ENCODE results near the gene CEP43. TPM values are rescaled to one million over a fixed set of nuclear protein-coding genes. Genes with fewer than 3 reads are reported as not detected.
A peak's percentile ranks its signal among the peaks of the same experiment; 100 is the strongest.

CEP43 gene
- total RNA-seq, 1 donor from 2014 or later, result 16.0 TPM

- peaks cover 16% of the 10 kb centered on the region for H3K4me1 Mint-ChIP-seq (ENCODE audit: low read depth, unreplicated experiment)
- Histone ChIP-seq H3K27ac (ENCODE audit: low read depth, low read length) (peak overlapping the region; percentile 19), H4K20me1 (ENCODE audit: insufficient read depth, low read length) (no peaks in the 10 kb centered on the region), H3K4me3 (ENCODE audit: insufficient read depth, low read depth, low read length) (peak overlapping the region; percentile 78), H3K36me3 (ENCODE audit: insufficient read depth, low read length) (no peaks in the 10 kb centered on the region), H3K4me2 (ENCODE audit: low read length) (peak overlapping the region; percentile 98), H2AFZ (ENCODE audit: low read depth, low read length) (peak overlapping the region; percentile 98), H3K79me2 (ENCODE audit: insufficient read depth, low read length) (no peaks in the 10 kb centered on the region), H3K4me1 (ENCODE audit: insufficient read depth, low read length) (peaks cover 14% of the 10 kb centered on the region), H3K9me3 (ENCODE audit: insufficient read depth, low read depth, low read length) (no peaks in the 10 kb centered on the region), H3K9ac (ENCODE audit: low read length) (peak overlapping the region; percentile 80), H3K27me3 (ENCODE audit: insufficient read depth, low read length) (no peaks in the 10 kb centered on the region)
- TF ChIP-seq EZH2 (IDR thresholded peaks at IDR 0.05; ENCODE audit: insufficient read depth, low read length) (no peak), CTCF (IDR thresholded peaks at IDR 0.05; ENCODE audit: insufficient read depth, low read depth, low read length) (no peak)
- DNase-seq (ENCODE audit: low read depth) (no peak), FAIRE-seq (no peak)
- H3K36me3 Mint-ChIP-seq (ENCODE audit: low read depth, unreplicated experiment), result no peaks in the 10 kb centered on the region
- peaks cover under 1% of the 10 kb centered on the region for H3K9me3 Mint-ChIP-seq (ENCODE audit: unreplicated experiment)
- H3K4me3 Mint-ChIP-seq (ENCODE audit: unreplicated experiment), result peak overlapping the region; percentile 86
- no peak overlapping the region for H3K27ac Mint-ChIP-seq (ENCODE audit: unreplicated experiment)
- no peaks in the 10 kb centered on the region for H3K27me3 Mint-ChIP-seq (ENCODE audit: low read depth, unreplicated experiment)
Measured at GRCh38 chr6:166955865-166956443, 43.2 kb upstream of the CEP43 start.

DNA sequence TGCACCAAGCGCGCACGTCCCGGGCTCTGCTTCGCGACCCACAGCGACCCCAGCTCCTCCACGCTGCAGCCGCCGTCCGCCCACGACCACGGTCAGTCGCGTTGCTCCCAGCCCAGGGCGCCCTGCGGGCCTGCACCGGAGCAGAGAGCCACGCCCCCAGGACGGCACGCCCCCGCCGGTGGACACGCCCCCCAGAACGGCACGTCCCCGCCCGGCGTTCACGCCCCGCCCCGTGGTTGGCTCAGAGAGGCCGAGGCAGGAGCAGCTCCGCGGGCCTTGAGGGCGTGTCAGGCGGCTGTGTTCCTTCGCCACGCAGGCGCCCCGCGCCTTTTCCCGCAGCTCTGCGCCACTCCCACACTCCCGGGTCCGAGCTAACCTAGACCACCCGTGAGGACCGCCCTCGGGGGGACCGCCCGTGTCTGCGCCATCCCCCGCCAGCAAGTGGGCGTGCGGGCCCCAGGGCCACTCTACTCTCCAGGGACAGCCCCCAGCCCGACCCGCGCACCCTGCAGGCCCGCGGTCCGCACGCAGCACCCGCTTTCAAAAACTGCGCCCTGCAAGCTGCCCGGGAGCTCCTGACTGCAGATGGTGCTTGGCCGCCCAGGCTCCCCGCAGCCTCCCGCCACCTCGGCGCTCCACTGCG is 42.6 kb upstream of the CEP43 start, which contains the start of gene RNASET2:
Gene RNASET2 (minus strand): TSS at position 107 of the 643 bp plus-strand sequence. CDS start 368 bp downstream, outside the sequence.
- peak within 1 kb of the TSS; percentile 80 for H3K9ac ChIP-seq (ENCODE audit: low read length)
- H3K4me3 ChIP-seq (ENCODE audit: insufficient read depth, low read depth, low read length), result peak within 1 kb of the TSS; percentile 78
- DNase-seq (ENCODE audit: low read depth) (peak; percentile 73), FAIRE-seq (no peak)
- H3K9me3 ChIP-seq (ENCODE audit: insufficient read depth, low read depth, low read length), result no peaks in the 10 kb centered on the region
- H3K9me3 Mint-ChIP-seq (ENCODE audit: unreplicated experiment), result no peaks in the 10 kb centered on the region
- peaks cover 16% of the 10 kb centered on the region for H3K4me1 Mint-ChIP-seq (ENCODE audit: low read depth, unreplicated experiment)
- H4K20me1 ChIP-seq (ENCODE audit: insufficient read depth, low read length), result no peaks in the 10 kb centered on the region
- H3K36me3 ChIP-seq (ENCODE audit: insufficient read depth, low read length), result no peaks in the 10 kb centered on the region
- H3K4me1 ChIP-seq (ENCODE audit: insufficient read depth, low read length), result peaks cover 14% of the 10 kb centered on the region
- no peak within 1 kb of the TSS for H3K27ac Mint-ChIP-seq (ENCODE audit: unreplicated experiment)
- H3K27ac ChIP-seq (ENCODE audit: low read depth, low read length), result peak within 1 kb of the TSS; percentile 38
- peak within 1 kb of the TSS; percentile 98 for H3K4me2 ChIP-seq (ENCODE audit: low read length)
- peak within 1 kb of the TSS; percentile 98 for H2AFZ ChIP-seq (ENCODE audit: low read depth, low read length)
- peak within 1 kb of the TSS; percentile 86 for H3K4me3 Mint-ChIP-seq (ENCODE audit: unreplicated experiment)
- TF ChIP-seq CTCF (IDR thresholded peaks at IDR 0.05; ENCODE audit: insufficient read depth, low read depth, low read length) (no peak), EZH2 (IDR thresholded peaks at IDR 0.05; ENCODE audit: insufficient read depth, low read length) (no peak)
- no peaks in the 10 kb centered on the region for H3K27me3 ChIP-seq (ENCODE audit: insufficient read depth, low read length)
- H3K36me3 Mint-ChIP-seq (ENCODE audit: low read depth, unreplicated experiment), result no peaks in the 10 kb centered on the region
- H3K27me3 Mint-ChIP-seq (ENCODE audit: low read depth, unreplicated experiment), result no peaks in the 10 kb centered on the region
- no peaks in the 10 kb centered on the region for H3K79me2 ChIP-seq (ENCODE audit: insufficient read depth, low read length)
